ENCODE measurements around the gene HYLS1.

- TF ChIP-seq CTCF (IDR thresholded peaks at IDR 0.05), result no peak
- TF ChIP-seq USF2 (CRISPR knock-in tag; IDR thresholded peaks at IDR 0.05), result no peak
- TF ChIP-seq MAX (CRISPR knock-in tag; IDR thresholded peaks at IDR 0.05), result no peak
- no peak for TF ChIP-seq IRF1 (CRISPR knock-in tag; IDR thresholded peaks at IDR 0.05)
- TF ChIP-seq OVOL2 (CRISPR knock-in tag; IDR thresholded peaks at IDR 0.05; ENCODE audit: borderline replicate concordance), result no peak
- TF ChIP-seq ATF2 (CRISPR knock-in tag; IDR thresholded peaks at IDR 0.05; ENCODE audit: borderline replicate concordance, low read depth), result no peak
- no peak for TF ChIP-seq NFATC4 (CRISPR knock-in tag; IDR thresholded peaks at IDR 0.05)
- no peak for TF ChIP-seq SMAD3 (CRISPR knock-in tag; IDR thresholded peaks at IDR 0.05; ENCODE audit: borderline replicate concordance)
- no peak for TF ChIP-seq E2F4 (CRISPR knock-in tag; IDR thresholded peaks at IDR 0.05; ENCODE audit: borderline replicate concordance, low read depth)
- no peak for TF ChIP-seq ATF1 (CRISPR knock-in tag; IDR thresholded peaks at IDR 0.05)
- TF ChIP-seq KAT7 (CRISPR knock-in tag; IDR thresholded peaks at IDR 0.05; ENCODE audit: borderline replicate concordance), result no peak
- TF ChIP-seq ETV6 (CRISPR knock-in tag; IDR thresholded peaks at IDR 0.05), result no peak
- no peak for TF ChIP-seq ZNF263 (CRISPR knock-in tag; IDR thresholded peaks at IDR 0.05; ENCODE audit: low read depth)
These were observed 45.8 kb downstream of the HYLS1 start for GRCh38 chr11:125933030-125933813.
